ENCODE results near the gene EXOC6B.

Gene EXOC6B

DNA sequence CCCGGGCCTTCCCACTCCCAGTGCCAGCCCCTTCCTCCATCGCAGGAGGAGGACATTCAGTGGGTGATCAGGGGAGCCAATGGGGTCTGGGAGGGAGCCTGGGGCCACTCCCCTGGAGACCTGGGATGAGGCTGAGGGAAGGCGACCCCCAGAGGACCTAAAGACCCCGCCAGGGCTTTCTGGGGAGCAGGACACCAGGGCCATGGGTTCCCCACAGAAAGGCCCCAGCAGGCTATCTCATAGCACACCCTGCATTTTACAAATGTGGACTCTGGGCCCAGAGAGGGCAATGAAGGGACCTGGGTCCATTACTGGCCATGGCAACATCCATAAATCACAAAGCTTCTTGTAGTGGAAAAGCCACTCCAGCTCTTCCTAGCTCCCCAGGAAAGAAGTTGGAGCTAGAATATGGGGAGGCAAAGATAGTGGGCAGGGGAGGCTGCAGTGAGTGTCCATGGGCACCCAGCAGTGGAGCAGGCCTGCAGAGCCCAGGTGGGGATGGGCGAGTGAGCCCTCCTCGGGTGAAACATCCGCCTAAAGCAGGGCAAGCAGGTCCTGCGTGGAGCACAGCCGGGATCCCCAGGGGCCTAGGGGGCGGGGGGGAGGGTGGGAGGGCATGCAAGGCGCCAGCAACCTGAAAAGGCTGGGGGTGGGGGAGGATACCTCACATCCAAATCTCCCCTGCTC lies 692.0 kb downstream of the EXOC6B start:
- TF ChIP-seq NFIC (IDR thresholded peaks at IDR 0.05) (no peak), RAD21 (IDR thresholded peaks at IDR 0.05; ENCODE audit: low read depth) (no peak), EGR1 (IDR thresholded peaks at IDR 0.05) (no peak), YY1 (IDR thresholded peaks at IDR 0.05; ENCODE audit: low read depth) (no peak), EP300 (IDR thresholded peaks at IDR 0.05; ENCODE audit: borderline replicate concordance) (no peak), TAF1 (IDR thresholded peaks at IDR 0.05; ENCODE audit: low read depth) (no peak), FOXM1 (IDR thresholded peaks at IDR 0.05; ENCODE audit: borderline replicate concordance, low read depth) (no peak), CREB1 (IDR thresholded peaks at IDR 0.05; ENCODE audit: low read depth) (no peak), CEBPB (IDR thresholded peaks at IDR 0.05) (no peak)
- TF ChIP-seq, protein P1, sequence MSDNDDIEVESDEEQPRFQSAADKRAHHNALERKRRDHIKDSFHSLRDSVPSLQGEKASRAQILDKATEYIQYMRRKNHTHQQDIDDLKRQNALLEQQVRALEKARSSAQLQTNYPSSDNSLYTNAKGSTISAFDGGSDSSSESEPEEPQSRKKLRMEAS (IDR thresholded peaks at IDR 0.05): no peak
- TF ChIP-seq, protein P2, sequence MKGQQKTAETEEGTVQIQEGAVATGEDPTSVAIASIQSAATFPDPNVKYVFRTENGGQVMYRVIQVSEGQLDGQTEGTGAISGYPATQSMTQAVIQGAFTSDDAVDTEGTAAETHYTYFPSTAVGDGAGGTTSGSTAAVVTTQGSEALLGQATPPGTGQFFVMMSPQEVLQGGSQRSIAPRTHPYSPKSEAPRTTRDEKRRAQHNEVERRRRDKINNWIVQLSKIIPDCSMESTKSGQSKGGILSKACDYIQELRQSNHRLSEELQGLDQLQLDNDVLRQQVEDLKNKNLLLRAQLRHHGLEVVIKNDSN (IDR thresholded peaks at IDR 0.05): no peak
- TF ChIP-seq, protein P3, sequence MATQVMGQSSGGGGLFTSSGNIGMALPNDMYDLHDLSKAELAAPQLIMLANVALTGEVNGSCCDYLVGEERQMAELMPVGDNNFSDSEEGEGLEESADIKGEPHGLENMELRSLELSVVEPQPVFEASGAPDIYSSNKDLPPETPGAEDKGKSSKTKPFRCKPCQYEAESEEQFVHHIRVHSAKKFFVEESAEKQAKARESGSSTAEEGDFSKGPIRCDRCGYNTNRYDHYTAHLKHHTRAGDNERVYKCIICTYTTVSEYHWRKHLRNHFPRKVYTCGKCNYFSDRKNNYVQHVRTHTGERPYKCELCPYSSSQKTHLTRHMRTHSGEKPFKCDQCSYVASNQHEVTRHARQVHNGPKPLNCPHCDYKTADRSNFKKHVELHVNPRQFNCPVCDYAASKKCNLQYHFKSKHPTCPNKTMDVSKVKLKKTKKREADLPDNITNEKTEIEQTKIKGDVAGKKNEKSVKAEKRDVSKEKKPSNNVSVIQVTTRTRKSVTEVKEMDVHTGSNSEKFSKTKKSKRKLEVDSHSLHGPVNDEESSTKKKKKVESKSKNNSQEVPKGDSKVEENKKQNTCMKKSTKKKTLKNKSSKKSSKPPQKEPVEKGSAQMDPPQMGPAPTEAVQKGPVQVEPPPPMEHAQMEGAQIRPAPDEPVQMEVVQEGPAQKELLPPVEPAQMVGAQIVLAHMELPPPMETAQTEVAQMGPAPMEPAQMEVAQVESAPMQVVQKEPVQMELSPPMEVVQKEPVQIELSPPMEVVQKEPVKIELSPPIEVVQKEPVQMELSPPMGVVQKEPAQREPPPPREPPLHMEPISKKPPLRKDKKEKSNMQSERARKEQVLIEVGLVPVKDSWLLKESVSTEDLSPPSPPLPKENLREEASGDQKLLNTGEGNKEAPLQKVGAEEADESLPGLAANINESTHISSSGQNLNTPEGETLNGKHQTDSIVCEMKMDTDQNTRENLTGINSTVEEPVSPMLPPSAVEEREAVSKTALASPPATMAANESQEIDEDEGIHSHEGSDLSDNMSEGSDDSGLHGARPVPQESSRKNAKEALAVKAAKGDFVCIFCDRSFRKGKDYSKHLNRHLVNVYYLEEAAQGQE (IDR thresholded peaks at IDR 0.05; ENCODE audit: low read depth): no peak

GRCh38 chr2:72132981-72133720 lies 692.7 kb downstream of the EXOC6B start:
- TF ChIP-seq EP300 (IDR thresholded peaks at IDR 0.05; ENCODE audit: borderline replicate concordance) (no peak), RAD21 (IDR thresholded peaks at IDR 0.05; ENCODE audit: low read depth) (no peak), ZBTB7A (IDR thresholded peaks at IDR 0.05; ENCODE audit: low read depth) (no peak), YY1 (IDR thresholded peaks at IDR 0.05; ENCODE audit: low read depth) (no peak), FOXM1 (IDR thresholded peaks at IDR 0.05; ENCODE audit: borderline replicate concordance, low read depth) (no peak), EGR1 (IDR thresholded peaks at IDR 0.05) (no peak), TEAD4 (IDR thresholded peaks at IDR 0.05) (no peak), TCF12 (IDR thresholded peaks at IDR 0.05; ENCODE audit: low read depth) (no peak), CEBPB (IDR thresholded peaks at IDR 0.05) (no peak), TAF1 (IDR thresholded peaks at IDR 0.05; ENCODE audit: low read depth) (no peak), CREB1 (IDR thresholded peaks at IDR 0.05; ENCODE audit: low read depth) (no peak), NFIC (IDR thresholded peaks at IDR 0.05) (no peak)
- TF ChIP-seq, protein P1 (IDR thresholded peaks at IDR 0.05): no peak
- TF ChIP-seq, protein P2 (IDR thresholded peaks at IDR 0.05): no peak
- TF ChIP-seq, protein P3 (IDR thresholded peaks at IDR 0.05; ENCODE audit: low read depth): no peak; the same call in 1 of the 2 replicates

DNA sequence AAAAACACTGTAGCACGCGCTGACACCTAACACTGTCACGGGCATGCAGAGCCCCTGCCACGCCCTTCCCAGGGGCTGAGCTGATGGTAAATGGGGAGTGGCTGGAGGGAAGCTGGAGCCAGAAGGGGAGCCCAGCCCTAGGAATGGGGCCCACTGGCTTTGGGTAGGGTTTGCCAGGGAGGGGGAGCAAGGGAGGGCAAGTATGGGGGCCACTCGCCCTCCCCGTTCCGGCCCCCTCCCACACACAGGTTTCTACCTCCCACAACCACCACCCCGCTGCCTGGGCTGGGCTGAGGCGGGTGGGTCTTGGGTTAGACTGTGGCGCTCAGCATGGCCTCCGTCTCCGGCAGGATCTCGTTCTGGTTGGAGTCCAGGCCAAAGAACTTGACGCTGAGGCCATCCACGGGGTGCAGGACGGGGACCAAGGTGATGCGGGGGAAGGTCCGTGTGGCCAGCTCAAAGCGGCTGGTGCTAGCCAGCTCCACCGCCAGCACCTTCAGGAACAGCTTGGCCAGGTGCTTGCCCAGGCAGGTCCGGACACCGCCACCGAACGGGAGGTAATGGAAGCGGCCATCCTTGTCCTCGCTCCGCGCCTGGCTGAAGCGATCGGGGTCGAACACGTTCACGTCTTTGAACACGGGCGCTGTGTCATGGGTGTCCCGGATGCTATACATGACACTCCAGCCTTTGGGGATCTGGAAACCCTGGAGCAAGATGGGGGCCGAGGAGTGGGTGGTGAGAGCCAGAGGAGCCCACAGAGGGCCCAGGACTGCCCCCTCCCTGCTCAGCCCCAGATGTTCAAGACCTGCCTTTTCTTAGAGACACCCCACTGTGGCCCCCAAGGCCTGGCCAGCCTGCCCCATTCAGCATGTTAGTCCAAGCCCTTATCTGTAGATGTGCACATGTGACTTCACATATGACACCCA lies 693.7 kb downstream of the EXOC6B start:
- TF ChIP-seq FOXM1 (IDR thresholded peaks at IDR 0.05; ENCODE audit: borderline replicate concordance, low read depth): no peak
- no peak for TF ChIP-seq TCF12 (IDR thresholded peaks at IDR 0.05; ENCODE audit: low read depth)
- TF ChIP-seq, protein P1 (IDR thresholded peaks at IDR 0.05): no peak
- TF ChIP-seq NFIC (IDR thresholded peaks at IDR 0.05): no peak
- TF ChIP-seq, protein P3 (IDR thresholded peaks at IDR 0.05; ENCODE audit: low read depth): no peak
- TF ChIP-seq RAD21 (IDR thresholded peaks at IDR 0.05; ENCODE audit: low read depth): no peak
- TF ChIP-seq EGR1 (IDR thresholded peaks at IDR 0.05): no peak
- TF ChIP-seq EP300 (IDR thresholded peaks at IDR 0.05; ENCODE audit: borderline replicate concordance): no peak
- no peak for TF ChIP-seq TEAD4 (IDR thresholded peaks at IDR 0.05)
- TF ChIP-seq ZBTB7A (IDR thresholded peaks at IDR 0.05; ENCODE audit: low read depth): no peak
- no peak for TF ChIP-seq CREB1 (IDR thresholded peaks at IDR 0.05; ENCODE audit: low read depth)
- no peak for TF ChIP-seq CEBPB (IDR thresholded peaks at IDR 0.05)
- no peak for TF ChIP-seq YY1 (IDR thresholded peaks at IDR 0.05; ENCODE audit: low read depth)
- TF ChIP-seq, protein P2 (IDR thresholded peaks at IDR 0.05): no peak
- no peak for TF ChIP-seq TAF1 (IDR thresholded peaks at IDR 0.05; ENCODE audit: low read depth)
